Measurements from ENCODE around the gene ABCG1. TPM values are rescaled to one million over a fixed set of nuclear protein-coding genes. Genes with fewer than 3 reads are reported as not detected.

The ABCG1 gene
- total RNA-seq, 1 experiment from 2014 or later: 9.0 TPM

DNA sequence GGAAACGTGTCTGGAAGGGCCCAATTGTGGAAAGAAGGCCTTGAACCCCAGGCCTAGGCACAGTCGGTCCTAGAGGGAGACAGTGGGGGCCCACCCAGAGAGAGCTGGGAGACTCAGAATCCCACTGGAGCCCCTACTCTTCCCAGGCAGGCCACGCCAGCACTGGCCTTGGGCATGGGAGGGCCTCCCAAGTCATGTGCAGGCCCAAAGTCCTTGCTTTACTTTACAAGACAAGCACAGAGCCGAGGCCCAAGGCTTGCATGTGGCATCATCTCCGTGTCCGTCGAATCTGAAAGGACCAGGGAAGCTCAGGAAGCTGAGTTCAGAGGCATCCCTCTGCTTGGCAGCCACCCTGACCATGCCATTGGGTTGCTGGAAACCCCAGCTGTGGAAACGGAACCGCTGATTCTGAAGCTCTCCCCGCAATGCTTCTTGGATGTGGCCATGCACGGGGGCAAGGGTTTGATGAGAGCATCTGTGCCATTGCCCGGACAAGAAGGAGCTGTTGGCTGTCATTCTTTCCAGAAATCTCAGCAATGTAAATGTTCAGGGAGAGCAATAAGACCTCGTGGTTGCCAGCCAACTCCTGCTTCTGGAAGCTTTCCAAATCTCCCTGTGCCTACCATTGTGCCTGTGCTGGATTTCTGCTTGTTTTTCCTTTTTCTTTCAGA, 32.8 kb downstream of the ABCG1 start:
- DNase-seq (ENCODE audit: low spot score): no peak

GRCh38 chr21:42252325-42252654, 33.4 kb downstream of the ABCG1 start:
- no peak for DNase-seq (ENCODE audit: low spot score)

- DNase-seq (ENCODE audit: low spot score): no peak
Observed at GRCh38 chr21:42252778-42253340, 33.9 kb downstream of the ABCG1 start.

- no peak for DNase-seq (ENCODE audit: low spot score)
Observed at GRCh38 chr21:42253466-42253865, 34.5 kb downstream of the ABCG1 start.

GRCh38 chr21:42254083-42254482, 35.1 kb downstream of the ABCG1 start:
- DNase-seq (ENCODE audit: low spot score): no peak

DNA sequence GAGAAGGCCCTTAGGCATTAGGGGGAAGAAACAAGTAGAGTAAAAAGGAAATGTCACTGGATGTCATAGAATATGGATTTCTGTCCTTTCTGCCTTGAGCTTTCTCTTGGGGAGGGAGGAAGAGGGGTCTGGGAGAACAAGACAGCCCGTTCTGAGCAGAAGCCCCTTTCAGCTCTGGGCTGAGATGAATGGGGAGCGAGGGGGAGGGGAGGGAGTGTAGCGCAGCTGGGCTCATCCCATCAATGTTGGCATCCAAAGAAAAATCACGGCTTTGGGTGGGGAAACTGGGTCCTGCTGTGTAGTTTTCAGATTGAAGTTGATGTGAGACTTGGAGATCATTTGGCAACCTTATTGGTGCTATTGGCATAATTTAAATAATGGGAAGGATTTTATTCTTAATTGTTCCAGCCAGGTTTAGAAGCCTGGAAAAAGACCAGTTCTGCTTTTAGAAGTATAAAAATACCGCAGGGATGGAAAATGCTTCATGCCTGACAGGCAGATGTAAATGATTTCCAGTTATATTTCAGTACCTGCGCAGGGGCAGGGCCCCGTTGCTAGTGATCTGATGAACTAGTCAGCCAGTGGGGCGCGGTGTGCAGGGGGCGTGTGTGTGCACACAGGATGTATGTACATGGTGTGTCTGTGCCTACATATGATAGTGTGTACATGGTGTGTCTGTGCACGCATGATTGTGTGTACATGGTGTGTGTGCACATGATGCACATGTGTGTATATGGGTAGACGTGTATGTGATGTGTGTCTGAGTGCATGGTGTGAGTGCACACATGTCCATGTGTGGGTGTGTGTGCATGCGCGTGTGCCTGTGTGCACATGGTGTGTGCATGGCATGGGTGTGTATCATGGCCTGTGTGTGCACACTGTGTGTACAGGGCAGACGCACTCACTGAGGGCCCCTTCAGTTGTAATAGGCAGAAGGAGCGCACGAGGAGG, 36.0 kb downstream of the ABCG1 start:
- DNase-seq (ENCODE audit: low spot score): no peak

DNA sequence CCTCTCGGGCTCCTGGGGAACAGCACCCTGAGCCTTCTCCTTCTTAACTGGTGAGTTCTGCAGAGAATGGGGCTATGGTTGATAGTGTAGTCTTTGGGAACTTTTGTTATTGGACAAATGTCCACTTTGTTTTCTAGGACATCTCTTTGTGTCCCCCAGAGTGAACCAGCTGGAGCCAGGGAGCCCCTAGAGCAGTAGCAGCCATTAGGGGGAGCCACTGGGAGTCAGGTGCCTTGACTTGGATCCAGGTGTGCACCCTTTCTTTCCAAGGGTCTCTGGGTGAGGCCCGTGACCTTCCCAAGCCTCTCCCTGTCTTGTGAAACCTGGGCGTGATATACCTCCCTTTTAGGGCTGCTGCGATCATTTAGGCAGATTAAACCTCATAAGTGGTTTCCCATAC, 36.9 kb downstream of the ABCG1 start:
- no peak for DNase-seq (ENCODE audit: low spot score)

GRCh38 chr21:42256316-42256715, 37.4 kb downstream of the ABCG1 start:
- no peak for DNase-seq (ENCODE audit: low spot score)

GRCh38 chr21:42257091-42257765, 38.3 kb downstream of the ABCG1 start:
- no peak for DNase-seq (ENCODE audit: low spot score)

- peak; percentile 58 for DNase-seq (ENCODE audit: low spot score)
Observed at GRCh38 chr21:42258150-42258884, 39.4 kb downstream of the ABCG1 start.

- DNase-seq (ENCODE audit: low spot score): no peak
Observed at GRCh38 chr21:42258885-42259407, 40.0 kb downstream of the ABCG1 start.

DNA sequence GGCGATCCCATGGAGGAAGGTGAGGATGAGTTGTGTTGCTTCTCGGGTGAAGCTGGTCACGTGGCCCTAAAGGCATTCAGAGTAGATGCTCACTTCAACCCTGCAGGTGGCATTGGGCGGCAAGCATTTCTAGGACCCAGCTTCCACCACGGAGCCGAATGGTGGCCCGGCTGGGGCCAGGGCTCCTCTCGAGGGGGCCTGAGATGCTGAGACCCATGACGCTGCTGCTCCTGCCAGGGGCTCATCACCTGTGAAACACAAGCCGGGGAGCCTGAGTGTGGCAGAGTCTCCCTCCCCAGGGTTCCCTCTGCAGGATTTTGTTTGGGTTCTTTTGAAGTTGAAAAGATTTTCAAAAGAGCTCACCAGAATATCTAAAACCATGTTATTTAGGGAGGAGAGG, 41.2 kb downstream of the ABCG1 start:
- DNase-seq (ENCODE audit: low spot score): no peak

DNA sequence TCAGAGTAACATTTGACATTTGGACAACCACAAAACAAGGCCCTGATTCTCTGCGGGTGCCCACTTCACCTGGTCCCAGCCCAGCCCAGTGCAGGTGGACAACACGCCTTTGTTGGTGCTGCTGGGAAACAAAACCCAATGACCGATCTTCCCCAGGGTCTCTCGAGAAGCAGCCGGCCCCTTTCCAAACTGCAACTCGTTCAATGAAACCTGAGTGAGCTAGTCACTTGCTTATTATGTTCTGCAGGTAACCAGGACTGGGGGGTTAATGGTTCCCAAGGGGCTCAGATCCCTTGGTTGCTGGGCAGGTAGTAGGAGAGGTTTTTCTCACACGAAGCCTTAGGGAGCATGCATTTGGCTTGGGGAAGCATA, 42.9 kb downstream of the ABCG1 start:
- DNase-seq (ENCODE audit: low spot score): no peak

- peak; percentile 84 for DNase-seq (ENCODE audit: low spot score)
Observed at GRCh38 chr21:42262831-42263231, 43.9 kb downstream of the ABCG1 start.

DNA sequence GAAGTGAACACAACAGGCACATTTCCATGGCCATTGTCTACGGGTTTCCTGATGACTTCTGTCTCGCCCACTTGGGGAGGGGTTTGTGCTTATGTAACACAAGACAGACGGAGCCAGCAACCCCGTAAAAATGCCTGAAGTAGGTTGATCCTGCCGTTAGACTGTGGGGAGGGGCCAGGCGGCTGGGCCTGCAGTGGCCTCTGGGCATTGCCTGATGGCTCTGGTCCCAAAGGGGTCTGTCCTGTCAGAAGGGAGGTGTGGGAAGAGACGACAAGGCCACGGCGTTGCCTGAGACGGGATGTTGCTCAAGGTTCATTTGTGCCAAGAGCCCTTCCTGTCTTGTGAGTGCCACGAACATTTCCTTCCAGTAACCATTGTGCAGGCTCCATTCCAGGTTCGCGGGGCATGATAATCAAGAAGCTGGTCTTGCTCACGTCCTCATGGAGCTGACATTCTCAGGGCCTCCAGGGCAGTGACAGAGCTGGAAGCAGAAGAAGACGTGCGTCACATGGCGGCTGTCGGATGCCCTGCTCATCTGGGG, 44.7 kb downstream of the ABCG1 start:
- DNase-seq (ENCODE audit: low spot score): no peak

- no peak for DNase-seq (ENCODE audit: low spot score)
Observed at GRCh38 chr21:42264245-42265195, 45.6 kb downstream of the ABCG1 start.

DNA sequence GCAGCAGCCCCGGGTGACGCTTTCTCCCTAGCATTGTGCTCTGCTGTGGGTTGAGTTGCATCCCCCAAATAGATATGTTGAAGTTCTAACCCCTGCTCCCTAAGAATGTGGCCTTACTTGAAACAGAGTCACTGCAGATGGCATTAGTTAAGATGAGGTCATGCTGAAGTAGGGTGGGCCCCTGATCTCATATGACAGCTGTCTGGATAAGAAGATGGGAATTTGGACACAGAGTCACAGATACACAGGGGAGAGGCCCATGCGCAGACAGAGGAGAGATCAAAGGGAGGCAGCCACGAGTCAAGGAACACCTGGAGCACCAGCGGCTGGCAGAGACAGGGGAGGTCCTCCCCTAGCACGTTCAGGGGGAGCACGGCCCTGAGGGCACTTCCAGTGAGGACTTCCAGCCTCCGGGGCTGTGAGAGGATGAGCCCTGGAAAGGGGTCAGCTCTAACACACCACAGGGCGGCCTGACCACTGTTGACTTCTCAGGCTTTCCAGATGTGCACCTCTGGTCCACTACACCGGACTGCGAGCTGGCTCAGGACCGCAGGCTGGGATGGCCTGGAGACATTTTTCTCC, 46.4 kb downstream of the ABCG1 start:
- no peak for DNase-seq (ENCODE audit: low spot score)

GRCh38 chr21:42266971-42267556, 48.1 kb downstream of the ABCG1 start:
- DNase-seq (ENCODE audit: low spot score): no peak

GRCh38 chr21:42269386-42269785, 50.4 kb downstream of the ABCG1 start:
- DNase-seq (ENCODE audit: low spot score): no peak

All from H4 (cell line).